DND-41 (cell line): ENCODE results near the gene GPR146.
"Not testable (repeated sequence)": the region's sequence is repeated elsewhere in the genome, so short reads cannot be mapped to it uniquely, and the experiment has no call there.

Experiments used
- ATAC-seq: fragments of 200-7000 bp; cut with Tn5 transposase; 3 replicates; pipeline ENCODE4 v1.9.1; 2021; ENCODE audit warnings: low read depth; ENCODE audit not compliant: insufficient read depth
- DNase-seq: peaks from one replicate; pipeline ENCODE4 v3.0.0-alpha.2; 2020
- H2AFZ ChIP-seq: 2 replicates; pipeline ENCODE4 v1.6.0; 2012; ENCODE audit warnings: low read depth, low read length
- H3K27ac ChIP-seq: 2 replicates; pipeline ENCODE4 v1.5.1; 2012; ENCODE audit warnings: low read length, inconsistent platforms
- H3K27me3 ChIP-seq: fragments of 200-600 bp; sonication (generic); 2 replicates; pipeline ENCODE4 v1.6.0; 2012; ENCODE audit warnings: low read length, mild to moderate bottlenecking, inconsistent platforms; ENCODE audit not compliant: insufficient read depth, poor library complexity
- H3K36me3 ChIP-seq: 2 replicates; pipeline ENCODE4 v1.5.1; 2012; ENCODE audit warnings: low read length, inconsistent platforms; ENCODE audit not compliant: insufficient read depth
- H3K4me1 ChIP-seq: 2 replicates; pipeline ENCODE4 v1.5.1; 2012; ENCODE audit warnings: mild to moderate bottlenecking, low read length; ENCODE audit not compliant: insufficient read depth
- H3K4me2 ChIP-seq: 2 replicates; pipeline ENCODE4 v1.6.0; 2012; ENCODE audit warnings: mild to moderate bottlenecking, moderate library complexity, low read length, inconsistent platforms; ENCODE audit not compliant: insufficient read depth
- H3K4me3 ChIP-seq, 2 experiments: fragments of 200-600 bp in 1 of 2; shearing (Covaris generic) in 1 of 2; 2 replicates each; pipeline ENCODE4 v1.5.1; 2012 to 2016; ENCODE audit warnings: inconsistent platforms in 2 of 2, low read length in 2 of 2, mild to moderate bottlenecking in 2 of 2, low read depth in 1 of 2, moderate library complexity in 1 of 2
- H3K79me2 ChIP-seq: 2 replicates; pipeline ENCODE4 v1.6.0; 2012; ENCODE audit warnings: low read length, inconsistent platforms; ENCODE audit not compliant: insufficient read depth
- H3K9ac ChIP-seq: 2 replicates; pipeline ENCODE4 v1.6.0; 2012; ENCODE audit warnings: low read depth, mild to moderate bottlenecking, inconsistent platforms, low read length, moderate library complexity
- H3K9me3 ChIP-seq: 2 replicates; pipeline ENCODE4 v1.5.1; 2012; ENCODE audit warnings: low read length, moderate library complexity, mild to moderate bottlenecking, inconsistent platforms; ENCODE audit not compliant: insufficient read depth, severe bottlenecking
- H4K20me1 ChIP-seq: 2 replicates; pipeline ENCODE4 v1.6.0; 2012; ENCODE audit warnings: low read length; ENCODE audit not compliant: insufficient read depth
- EZH2 ChIP-seq: IDR thresholded peaks from 3 replicates; pipeline ENCODE4 v1.6.1; 2012; ENCODE audit warnings: borderline replicate concordance, low read depth, mild to moderate bottlenecking, moderate library complexity, low read length, inconsistent platforms; ENCODE audit not compliant: severe bottlenecking
- TF ChIP-seq, protein P1 (sequence below): IDR thresholded peaks from 2 replicates; pipeline ENCODE4 v1.5.1; 2012; ENCODE audit warnings: borderline replicate concordance, low read length, moderate library complexity, mild to moderate bottlenecking; ENCODE audit not compliant: poor library complexity, severe bottlenecking; ENCODE audit errors: extremely low read depth

Gene GPR146

GRCh38 chr7:1031716-1032455, 12.5 kb upstream of the GPR146 start:
- Histone ChIP-seq H4K20me1 (peaks cover 18% of the 10 kb centered on the region), H3K9ac (no peak overlapping the region), H3K27me3 (no peaks in the 10 kb centered on the region), H3K79me2 (no peaks in the 10 kb centered on the region), H3K9me3 (no peaks in the 10 kb centered on the region), H3K4me1 (no peaks in the 10 kb centered on the region), H3K4me2 (no peak overlapping the region), H3K4me3 (no peak overlapping the region), H2AFZ (no peak overlapping the region), H3K27ac (no peak overlapping the region), H3K36me3 (peaks cover 5% of the 10 kb centered on the region; the same call in 1 of the 2 replicates)
- DNase-seq, result no peak
- TF ChIP-seq EZH2, result no peak
- TF ChIP-seq, protein P1, sequence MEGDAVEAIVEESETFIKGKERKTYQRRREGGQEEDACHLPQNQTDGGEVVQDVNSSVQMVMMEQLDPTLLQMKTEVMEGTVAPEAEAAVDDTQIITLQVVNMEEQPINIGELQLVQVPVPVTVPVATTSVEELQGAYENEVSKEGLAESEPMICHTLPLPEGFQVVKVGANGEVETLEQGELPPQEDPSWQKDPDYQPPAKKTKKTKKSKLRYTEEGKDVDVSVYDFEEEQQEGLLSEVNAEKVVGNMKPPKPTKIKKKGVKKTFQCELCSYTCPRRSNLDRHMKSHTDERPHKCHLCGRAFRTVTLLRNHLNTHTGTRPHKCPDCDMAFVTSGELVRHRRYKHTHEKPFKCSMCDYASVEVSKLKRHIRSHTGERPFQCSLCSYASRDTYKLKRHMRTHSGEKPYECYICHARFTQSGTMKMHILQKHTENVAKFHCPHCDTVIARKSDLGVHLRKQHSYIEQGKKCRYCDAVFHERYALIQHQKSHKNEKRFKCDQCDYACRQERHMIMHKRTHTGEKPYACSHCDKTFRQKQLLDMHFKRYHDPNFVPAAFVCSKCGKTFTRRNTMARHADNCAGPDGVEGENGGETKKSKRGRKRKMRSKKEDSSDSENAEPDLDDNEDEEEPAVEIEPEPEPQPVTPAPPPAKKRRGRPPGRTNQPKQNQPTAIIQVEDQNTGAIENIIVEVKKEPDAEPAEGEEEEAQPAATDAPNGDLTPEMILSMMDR, result no peak
- no peak for ATAC-seq

DNA sequence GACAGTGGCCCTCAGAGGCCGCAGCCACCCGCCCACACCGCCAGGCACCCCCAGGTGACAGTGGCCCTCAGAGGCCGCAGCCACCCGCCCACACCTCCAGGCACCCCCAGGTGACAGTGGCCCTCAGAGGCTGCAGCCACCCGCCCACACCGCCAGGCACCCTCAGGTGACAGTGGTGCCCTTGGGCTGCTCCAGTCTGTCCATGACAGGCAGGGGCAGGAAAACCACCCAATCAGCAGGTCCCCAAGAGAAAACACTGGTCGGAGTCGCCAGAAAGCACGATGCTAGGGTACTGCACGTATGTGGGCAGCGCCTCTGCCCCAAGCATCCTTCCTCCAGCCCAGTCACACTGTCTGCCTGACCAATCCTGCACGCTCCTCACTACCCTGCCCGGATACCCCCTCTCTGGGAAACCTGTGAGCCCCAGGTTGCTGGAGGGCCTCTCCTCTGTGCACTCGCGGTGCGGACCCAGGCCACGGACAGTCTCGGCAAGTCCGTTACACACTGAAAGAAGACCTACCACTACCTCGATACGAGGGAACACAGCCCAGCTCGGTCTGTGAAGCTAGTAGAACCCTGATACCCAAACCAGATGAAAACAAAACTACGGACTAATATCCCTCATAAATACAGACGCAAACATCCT, 11.7 kb upstream of the GPR146 start:
- H3K27ac ChIP-seq, result no peak overlapping the region
- no peak overlapping the region for H2AFZ ChIP-seq
- H3K9me3 ChIP-seq, result no peaks in the 10 kb centered on the region
- no peaks in the 10 kb centered on the region for H3K4me1 ChIP-seq
- TF ChIP-seq, protein P1, result no peak
- TF ChIP-seq EZH2, result no peak
- no peak overlapping the region for H3K4me3 ChIP-seq
- ATAC-seq (no peak), DNase-seq (no peak)
- H4K20me1 ChIP-seq, result peaks cover 18% of the 10 kb centered on the region
- peaks cover 5% of the 10 kb centered on the region; the same call in 1 of the 2 replicates for H3K36me3 ChIP-seq
- H3K9ac ChIP-seq, result no peak overlapping the region
- no peaks in the 10 kb centered on the region for H3K27me3 ChIP-seq
- no peak overlapping the region for H3K4me2 ChIP-seq
- H3K79me2 ChIP-seq, result no peaks in the 10 kb centered on the region

DNA sequence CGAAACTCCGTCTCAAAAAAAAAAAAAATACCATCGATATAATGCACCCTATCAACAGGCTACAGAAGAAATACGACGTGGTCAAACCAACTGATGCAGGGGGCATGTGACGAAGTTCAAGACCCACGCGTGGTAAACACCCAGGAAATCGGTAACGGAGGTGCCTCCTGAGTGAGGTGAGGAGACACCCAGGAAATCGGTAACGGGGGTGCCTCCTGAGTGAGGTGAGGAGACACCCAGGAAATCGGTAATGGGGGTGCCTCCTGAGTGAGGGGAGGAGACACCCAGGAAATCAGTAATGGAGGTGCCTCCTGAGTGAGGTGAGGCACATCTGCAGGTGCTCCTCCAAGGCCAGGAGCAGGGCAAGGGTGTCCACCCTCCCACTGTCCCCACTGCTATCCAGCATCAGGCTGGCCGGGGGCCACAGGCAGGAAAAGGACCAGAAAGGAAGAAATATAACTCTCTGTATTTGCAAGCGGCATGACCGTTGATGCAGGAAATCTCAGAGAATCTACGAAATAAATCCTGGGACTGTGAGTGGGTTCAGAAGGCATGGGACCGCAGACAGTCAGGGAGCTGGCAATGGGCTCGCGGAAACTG, 10.7 kb upstream of the GPR146 start:
- no peak overlapping the region for H3K4me2 ChIP-seq
- H3K79me2 ChIP-seq, result no peaks in the 10 kb centered on the region
- no peaks in the 10 kb centered on the region for H3K9me3 ChIP-seq
- no peaks in the 10 kb centered on the region for H3K27me3 ChIP-seq
- peaks cover 18% of the 10 kb centered on the region for H4K20me1 ChIP-seq
- peaks cover 5% of the 10 kb centered on the region; the same call in 1 of the 2 replicates for H3K36me3 ChIP-seq
- no peaks in the 10 kb centered on the region for H3K4me1 ChIP-seq
- no peak overlapping the region for H2AFZ ChIP-seq
- TF ChIP-seq, protein P1, result no peak
- TF ChIP-seq EZH2, result no peak
- no peak overlapping the region for H3K4me3 ChIP-seq
- no peak overlapping the region for H3K27ac ChIP-seq
- no peak for ATAC-seq
- DNase-seq, result no peak
- H3K9ac ChIP-seq, result no peak overlapping the region

GRCh38 chr7:1034769-1035168, 9.6 kb upstream of the GPR146 start:
- not testable (repeated sequence) for H3K4me1 ChIP-seq, H3K4me3 ChIP-seq, H3K79me2 ChIP-seq, H2AFZ ChIP-seq, ATAC-seq, H3K27ac ChIP-seq, H3K9ac ChIP-seq, H3K27me3 ChIP-seq, H3K36me3 ChIP-seq, H3K4me2 ChIP-seq, H3K9me3 ChIP-seq, DNase-seq
- peaks cover 18% of the 10 kb centered on the region for H4K20me1 ChIP-seq

- H3K36me3 ChIP-seq, H3K27me3 ChIP-seq, H3K4me2 ChIP-seq, H3K4me3 ChIP-seq, H3K4me1 ChIP-seq, H3K27ac ChIP-seq, H3K9me3 ChIP-seq, H3K79me2 ChIP-seq, H2AFZ ChIP-seq, H3K9ac ChIP-seq, ATAC-seq, H4K20me1 ChIP-seq, DNase-seq: not testable (repeated sequence)
These were observed 8.0 kb upstream of the GPR146 start for GRCh38 chr7:1036164-1036928.
